Measurements from ENCODE around the gene THRB.

THRB gene

GRCh38 chr3:24278543-24278942 lies 216.1 kb downstream of the THRB start:
- no peaks in the 10 kb centered on the region for H3K4me1 ChIP-seq (ENCODE audit: insufficient read depth, insufficient read length)

GRCh38 chr3:24273491-24273890 lies 221.2 kb downstream of the THRB start:
- DNase-seq (ENCODE audit: low read depth, low spot score) = no peak
- Histone ChIP-seq H3K9ac (ENCODE audit: insufficient read length, low read depth) (no peak overlapping the region), H3K36me3 (ENCODE audit: insufficient read depth, insufficient read length, low read length) (no peaks in the 10 kb centered on the region), H3K4me3 (ENCODE audit: insufficient read length, low read depth) (no peak overlapping the region), H3K27me3 (ENCODE audit: insufficient read depth, insufficient read length) (no peaks in the 10 kb centered on the region), H3K4me1 (ENCODE audit: insufficient read depth, insufficient read length) (no peaks in the 10 kb centered on the region), H3K9me3 (ENCODE audit: insufficient read depth, low read length) (no peaks in the 10 kb centered on the region)
- TF ChIP-seq SUZ12 (IDR thresholded peaks at IDR 0.05; ENCODE audit: extremely low read depth, insufficient read depth, insufficient read length) = no peak
- no peak for TF ChIP-seq ZNF274 (IDR thresholded peaks at IDR 0.05; ENCODE audit: low read depth, low read length)
- TF ChIP-seq YY1 (IDR thresholded peaks at IDR 0.05; ENCODE audit: insufficient read depth, insufficient read length) = no peak

More at GRCh38 chr3:24278543-24278942, 216.1 kb downstream of the THRB start:
- H3K27me3 ChIP-seq (ENCODE audit: insufficient read depth, insufficient read length) = no peaks in the 10 kb centered on the region
- H3K36me3 ChIP-seq (ENCODE audit: insufficient read depth, insufficient read length, low read length) = no peaks in the 10 kb centered on the region
- DNase-seq (ENCODE audit: low read depth, low spot score) = no peak
- TF ChIP-seq YY1 (IDR thresholded peaks at IDR 0.05; ENCODE audit: insufficient read depth, insufficient read length) (no peak), ZNF274 (IDR thresholded peaks at IDR 0.05; ENCODE audit: low read depth, low read length) (no peak), SUZ12 (IDR thresholded peaks at IDR 0.05; ENCODE audit: extremely low read depth, insufficient read depth, insufficient read length) (no peak)
- H3K9ac ChIP-seq (ENCODE audit: insufficient read length, low read depth) = no peak overlapping the region
- no peaks in the 10 kb centered on the region for H3K9me3 ChIP-seq (ENCODE audit: insufficient read depth, low read length)
- H3K4me3 ChIP-seq (ENCODE audit: insufficient read length, low read depth) = no peak overlapping the region

- no peaks in the 10 kb centered on the region for H3K36me3 ChIP-seq (ENCODE audit: insufficient read depth, insufficient read length, low read length)
- DNase-seq (ENCODE audit: low read depth, low spot score) = no peak
- no peaks in the 10 kb centered on the region for H3K9me3 ChIP-seq (ENCODE audit: insufficient read depth, low read length)
- TF ChIP-seq YY1 (IDR thresholded peaks at IDR 0.05; ENCODE audit: insufficient read depth, insufficient read length) (no peak), SUZ12 (IDR thresholded peaks at IDR 0.05; ENCODE audit: extremely low read depth, insufficient read depth, insufficient read length) (no peak), ZNF274 (IDR thresholded peaks at IDR 0.05; ENCODE audit: low read depth, low read length) (no peak)
- no peak overlapping the region for H3K4me3 ChIP-seq (ENCODE audit: insufficient read length, low read depth)
- H3K9ac ChIP-seq (ENCODE audit: insufficient read length, low read depth) = no peak overlapping the region
- no peaks in the 10 kb centered on the region for H3K4me1 ChIP-seq (ENCODE audit: insufficient read depth, insufficient read length)
- no peaks in the 10 kb centered on the region for H3K27me3 ChIP-seq (ENCODE audit: insufficient read depth, insufficient read length)
Measured at GRCh38 chr3:24272875-24273274, 221.8 kb downstream of the THRB start.

GRCh38 chr3:24272408-24272807 lies 222.2 kb downstream of the THRB start:
- Histone ChIP-seq H3K9ac (ENCODE audit: insufficient read length, low read depth) (no peak overlapping the region), H3K9me3 (ENCODE audit: insufficient read depth, low read length) (no peaks in the 10 kb centered on the region), H3K27me3 (ENCODE audit: insufficient read depth, insufficient read length) (no peaks in the 10 kb centered on the region), H3K4me3 (ENCODE audit: insufficient read length, low read depth) (no peak overlapping the region), H3K36me3 (ENCODE audit: insufficient read depth, insufficient read length, low read length) (no peaks in the 10 kb centered on the region), H3K4me1 (ENCODE audit: insufficient read depth, insufficient read length) (no peaks in the 10 kb centered on the region)
- DNase-seq (ENCODE audit: low read depth, low spot score) = no peak
- TF ChIP-seq SUZ12 (IDR thresholded peaks at IDR 0.05; ENCODE audit: extremely low read depth, insufficient read depth, insufficient read length) (no peak), YY1 (IDR thresholded peaks at IDR 0.05; ENCODE audit: insufficient read depth, insufficient read length) (no peak), ZNF274 (IDR thresholded peaks at IDR 0.05; ENCODE audit: low read depth, low read length) (no peak)

- H3K27me3 ChIP-seq (ENCODE audit: insufficient read depth, insufficient read length) = no peaks in the 10 kb centered on the region
- no peak for DNase-seq (ENCODE audit: low read depth, low spot score)
- H3K36me3 ChIP-seq (ENCODE audit: insufficient read depth, insufficient read length, low read length) = no peaks in the 10 kb centered on the region
- no peaks in the 10 kb centered on the region for H3K9me3 ChIP-seq (ENCODE audit: insufficient read depth, low read length)
- H3K4me1 ChIP-seq (ENCODE audit: insufficient read depth, insufficient read length) = no peaks in the 10 kb centered on the region
- no peak overlapping the region for H3K4me3 ChIP-seq (ENCODE audit: insufficient read length, low read depth)
- TF ChIP-seq YY1 (IDR thresholded peaks at IDR 0.05; ENCODE audit: insufficient read depth, insufficient read length) = no peak
- TF ChIP-seq SUZ12 (IDR thresholded peaks at IDR 0.05; ENCODE audit: extremely low read depth, insufficient read depth, insufficient read length) = no peak
- no peak overlapping the region for H3K9ac ChIP-seq (ENCODE audit: insufficient read length, low read depth)
Measured at GRCh38 chr3:24271228-24271627, 223.4 kb downstream of the THRB start.

- Histone ChIP-seq H3K9me3 (ENCODE audit: insufficient read depth, low read length) (no peaks in the 10 kb centered on the region), H3K4me1 (ENCODE audit: insufficient read depth, insufficient read length) (no peaks in the 10 kb centered on the region), H3K27me3 (ENCODE audit: insufficient read depth, insufficient read length) (no peaks in the 10 kb centered on the region), H3K9ac (ENCODE audit: insufficient read length, low read depth) (no peak overlapping the region), H3K4me3 (ENCODE audit: insufficient read length, low read depth) (no peak overlapping the region), H3K36me3 (ENCODE audit: insufficient read depth, insufficient read length, low read length) (no peaks in the 10 kb centered on the region)
- TF ChIP-seq YY1 (IDR thresholded peaks at IDR 0.05; ENCODE audit: insufficient read depth, insufficient read length) = no peak
- TF ChIP-seq SUZ12 (IDR thresholded peaks at IDR 0.05; ENCODE audit: extremely low read depth, insufficient read depth, insufficient read length) = no peak
- TF ChIP-seq ZNF274 (IDR thresholded peaks at IDR 0.05; ENCODE audit: low read depth, low read length) = no peak
- DNase-seq (ENCODE audit: low read depth, low spot score) = no peak
Measured at GRCh38 chr3:24270744-24271143, 223.9 kb downstream of the THRB start.

- H3K9ac ChIP-seq (ENCODE audit: insufficient read length, low read depth) = no peak overlapping the region
- DNase-seq (ENCODE audit: low read depth, low spot score) = no peak
Measured at GRCh38 chr3:24270204-24270691, 224.4 kb downstream of the THRB start.

More at GRCh38 chr3:24270204-24270691, 224.4 kb downstream of the THRB start:
- Histone ChIP-seq H3K4me3 (ENCODE audit: insufficient read length, low read depth) (no peak overlapping the region), H3K36me3 (ENCODE audit: insufficient read depth, insufficient read length, low read length) (no peaks in the 10 kb centered on the region), H3K27me3 (ENCODE audit: insufficient read depth, insufficient read length) (no peaks in the 10 kb centered on the region), H3K9me3 (ENCODE audit: insufficient read depth, low read length) (peaks cover under 1% of the 10 kb centered on the region; the same call in 1 of the 2 replicates), H3K4me1 (ENCODE audit: insufficient read depth, insufficient read length) (no peaks in the 10 kb centered on the region)
- TF ChIP-seq ZNF274 (IDR thresholded peaks at IDR 0.05; ENCODE audit: low read depth, low read length) (no peak), SUZ12 (IDR thresholded peaks at IDR 0.05; ENCODE audit: extremely low read depth, insufficient read depth, insufficient read length) (no peak), YY1 (IDR thresholded peaks at IDR 0.05; ENCODE audit: insufficient read depth, insufficient read length) (no peak)

Data from NT2/D1 (cell line).